Sciatic nerve (tissue), 1 donor: Measurements from ENCODE around the gene CYP4F22. TPM values are rescaled to one million over a fixed set of nuclear protein-coding genes. Genes with fewer than 3 reads are reported as not detected.

Experiments used
- total RNA-seq: library from RNA; stranded (reverse); fragmentation: NEBNext Ultra II Directional; extraction: Animal tissue kit (Norgen Biotek cat#: 25700); gene quantifications from one replicate; pipeline ENCODE4 v1.2.1, GENCODE V29; 2021
- donor health status: DM: no; HTN: no; CAD: no.

CYP4F22 gene
- total RNA-seq, 1 donor from 2014 or later, result not detected

Other genes starting within 250 kb of the CYP4F22 start
- gene BRD4, start 176.0 kb upstream of the CYP4F22 start, total RNA-seq, result 110 TPM
- 51.9 TPM for gene AKAP8, start 128.7 kb upstream of the CYP4F22 start, total RNA-seq
- gene AKAP8L, start 89.5 kb upstream of the CYP4F22 start, total RNA-seq, result 109 TPM
- 30.2 TPM for gene WIZ, start 58.6 kb upstream of the CYP4F22 start, total RNA-seq
- gene RASAL3, start 44.0 kb upstream of the CYP4F22 start, total RNA-seq, result 6.1 TPM
- gene PGLYRP2, start 29.0 kb upstream of the CYP4F22 start, total RNA-seq, result not detected
- not detected for gene CYP4F8, start 106.7 kb downstream of the CYP4F22 start, total RNA-seq
- 4.8 TPM for gene CYP4F3, start 132.4 kb downstream of the CYP4F22 start, total RNA-seq
- gene CYP4F12, start 164.6 kb downstream of the CYP4F22 start, total RNA-seq, result 23.6 TPM
- not detected for gene OR10H2, start 219.5 kb downstream of the CYP4F22 start, total RNA-seq
- not detected for gene OR10H3, start 229.5 kb downstream of the CYP4F22 start, total RNA-seq